SK-N-SH (cell line): ENCODE results near the gene TCIRG1. TPM values are rescaled to one million over a fixed set of nuclear protein-coding genes. Genes with fewer than 3 reads are reported as not detected.

Source experiments
- CTCF ChIA-PET: fragments of 300-600, 350-600 bp; formaldehyde crosslinking; extraction: SDS; loops from one replicate; lab custom pipeline; 2021; lab: Yijun Ruan, JAX
- POLR2A ChIA-PET: fragments of 350-600 bp; sonication (Branson Sonifier 250); formaldehyde crosslinking; extraction: SDS; loops from one replicate; lab custom pipeline; 2020; ENCODE audit warnings: antibody characterized with exemption, inconsistent platforms; lab: Yijun Ruan, JAX
- DNase-seq: peaks from one replicate; pipeline ENCODE4 v3.0.0; 2012
- H2AFZ ChIP-seq: fragments of 200-600 bp; sonication (generic); 2 replicates; pipeline ENCODE4 v1.8.1; 2016; ENCODE audit warnings: antibody characterized with exemption, mild to moderate bottlenecking, low read depth
- H3F3A ChIP-seq: fragments of 200-600 bp; sonication (generic); replicated peaks from 2 replicates; pipeline ENCODE3; 2016; ENCODE audit warnings: antibody characterized with exemption, mild to moderate bottlenecking; ENCODE audit not compliant: insufficient read depth
- H3K27ac ChIP-seq, 2 experiments: fragments of 200-500 bp in 1 of 2; fragments of 200-600 bp in 1 of 2; sonication (Bioruptor generic) in 1 of 2; sonication (generic), shearing (Covaris generic) in 1 of 2; 2 replicates each; pipeline versions ENCODE4 v1.5.1 to v1.6.1; 2014 to 2016; ENCODE audit warnings: low read depth in 2 of 2, inconsistent platforms in 1 of 2, low read length in 1 of 2, mild to moderate bottlenecking in 1 of 2, mixed read lengths in 1 of 2
- H3K27me3 ChIP-seq: fragments of 200-600 bp; sonication (generic), shearing (Covaris generic); 2 replicates; pipeline ENCODE4 v1.6.1; 2016; ENCODE audit warnings: mixed run types; ENCODE audit not compliant: insufficient read depth
- H3K36me3 ChIP-seq, 2 experiments: fragments of 200-500 bp in 1 of 2; fragments of 200-600 bp in 1 of 2; sonication (Bioruptor generic) in 1 of 2; sonication (generic) in 1 of 2; replicated peaks in 1 of 2; 2 replicates each; pipeline versions ENCODE3 to v1.5.1; 2014 to 2016; ENCODE audit warnings: low read length in 1 of 2, mild to moderate bottlenecking in 1 of 2; ENCODE audit not compliant: insufficient read depth in 2 of 2, control insufficient read depth in 1 of 2
- H3K4me1 ChIP-seq, 2 experiments: fragments of 200-500 bp in 1 of 2; fragments of 200-600 bp in 1 of 2; sonication (Bioruptor generic) in 1 of 2; sonication (generic), shearing (Covaris generic) in 1 of 2; 2 replicates each; pipeline versions ENCODE4 v1.5.1 to v1.6.1; 2014 to 2016; ENCODE audit warnings: low read depth in 1 of 2, low read length in 1 of 2, mixed run types in 1 of 2; ENCODE audit not compliant: insufficient read depth in 2 of 2, control insufficient read depth in 1 of 2
- H3K4me2 ChIP-seq: fragments of 200-600 bp; sonication (generic), shearing (Covaris generic); 2 replicates; pipeline ENCODE4 v1.6.1; 2017; ENCODE audit warnings: mixed run types
- H3K4me3 ChIP-seq, 2 experiments: fragments of 200-500 bp in 1 of 2; fragments of 200-600 bp in 1 of 2; sonication (Bioruptor generic) in 1 of 2; sonication (generic), shearing (Covaris generic) in 1 of 2; 2 replicates each; pipeline versions ENCODE4 v1.5.1 to v1.8.1; 2014 to 2016; ENCODE audit warnings: low read depth in 2 of 2, inconsistent platforms in 1 of 2, low read length in 1 of 2, mild to moderate bottlenecking in 1 of 2, mixed read lengths in 1 of 2, moderate library complexity in 1 of 2
- H3K79me2 ChIP-seq: fragments of 200-600 bp; sonication (generic); 2 replicates; pipeline ENCODE4 v1.8.1; 2017; ENCODE audit warnings: mild to moderate bottlenecking; ENCODE audit not compliant: insufficient read depth
- H3K9ac ChIP-seq: fragments of 200-600 bp; sonication (generic); 2 replicates; pipeline ENCODE4 v1.6.1; 2017; ENCODE audit warnings: mixed run types
- H3K9me2 ChIP-seq: fragments of 200-600 bp; sonication (generic); 2 replicates; pipeline ENCODE4 v1.6.1; 2017; ENCODE audit warnings: mixed run types
- H3K9me3 ChIP-seq: fragments of 200-600 bp; sonication (generic); 2 replicates; pipeline ENCODE4 v1.6.1; 2017; ENCODE audit warnings: mixed run types, mild to moderate bottlenecking, moderate library complexity
- H4K20me1 ChIP-seq: fragments of 200-600 bp; sonication (generic); 2 replicates; pipeline ENCODE4 v1.6.1; 2017; ENCODE audit warnings: mild to moderate bottlenecking, mixed run types; ENCODE audit not compliant: insufficient read depth
- FOSL2 ChIP-seq: IDR thresholded peaks from 2 replicates; pipeline ENCODE4 v1.4.0; 2012; ENCODE audit warnings: low read depth, mild to moderate bottlenecking, moderate library complexity, borderline replicate concordance
- JUND ChIP-seq: IDR thresholded peaks from 2 replicates; pipeline ENCODE4 v1.4.0; 2012
- MXI1 ChIP-seq: IDR thresholded peaks from 2 replicates; pipeline ENCODE4 v1.6.1; 2012; ENCODE audit warnings: mild to moderate bottlenecking, low read depth, low read length, improper control_type of control experiment
- TCF12 ChIP-seq: IDR thresholded peaks from 2 replicates; pipeline ENCODE4 v1.4.0; 2012
- WGBS: methylation state at CpG from one replicate; pipeline ENCODE4 v1.1.6; 2017; ENCODE audit warnings: low lambda C conversion rate; 5-methylcytosine and 5-hydroxymethylcytosine counted together
- polyA plus RNA-seq, 3 experiments: library from polyadenylated mRNA; depleted of rRNA; stranded (reverse); fragments of >200 nt; gene quantifications; 2 replicates each; pipeline ENCODE4 v1.2.3, GENCODE V29; 2012
- TF ChIP-seq, protein P1 (sequence below): fragments of 200-600 bp; sonication (generic); IDR thresholded peaks from 2 replicates; pipeline ENCODE4 v1.6.1; 2017; ENCODE audit warnings: antibody characterized with exemption, mild to moderate bottlenecking, moderate library complexity
- TF ChIP-seq, protein P2 (sequence below): IDR thresholded peaks from 2 replicates; pipeline ENCODE4; 2012
- TF ChIP-seq, protein P3 (sequence below): IDR thresholded peaks from 2 replicates; pipeline ENCODE4 v1.4.0; 2012; ENCODE audit warnings: low read depth

Gene TCIRG1
- polyA plus RNA-seq, 1 of the 3 experiments (the other 2 are of a cell fraction) = 0.58 TPM

DNA sequence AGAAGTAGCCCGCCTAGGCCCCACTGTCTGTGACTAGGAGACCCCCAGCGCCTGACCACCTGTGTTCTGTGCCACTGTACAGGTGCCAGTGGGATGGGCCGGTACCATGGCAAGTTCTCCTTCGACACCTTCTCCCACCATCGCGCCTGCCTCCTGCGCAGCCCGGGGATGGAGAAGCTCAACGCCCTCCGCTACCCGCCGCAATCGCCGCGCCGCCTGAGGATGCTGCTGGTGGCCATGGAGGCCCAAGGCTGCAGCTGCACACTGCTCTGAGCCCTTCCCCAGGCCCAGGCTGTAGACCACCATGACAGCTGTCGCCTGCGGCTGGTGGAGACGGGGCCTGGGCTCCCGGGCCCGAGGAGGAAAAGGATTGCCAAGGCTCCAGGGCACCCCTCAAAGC is 11.2 kb upstream of the TCIRG1 start:
- POLR2A ChIA-PET = no interaction called here
- CTCF ChIA-PET = no interaction called here

DNA sequence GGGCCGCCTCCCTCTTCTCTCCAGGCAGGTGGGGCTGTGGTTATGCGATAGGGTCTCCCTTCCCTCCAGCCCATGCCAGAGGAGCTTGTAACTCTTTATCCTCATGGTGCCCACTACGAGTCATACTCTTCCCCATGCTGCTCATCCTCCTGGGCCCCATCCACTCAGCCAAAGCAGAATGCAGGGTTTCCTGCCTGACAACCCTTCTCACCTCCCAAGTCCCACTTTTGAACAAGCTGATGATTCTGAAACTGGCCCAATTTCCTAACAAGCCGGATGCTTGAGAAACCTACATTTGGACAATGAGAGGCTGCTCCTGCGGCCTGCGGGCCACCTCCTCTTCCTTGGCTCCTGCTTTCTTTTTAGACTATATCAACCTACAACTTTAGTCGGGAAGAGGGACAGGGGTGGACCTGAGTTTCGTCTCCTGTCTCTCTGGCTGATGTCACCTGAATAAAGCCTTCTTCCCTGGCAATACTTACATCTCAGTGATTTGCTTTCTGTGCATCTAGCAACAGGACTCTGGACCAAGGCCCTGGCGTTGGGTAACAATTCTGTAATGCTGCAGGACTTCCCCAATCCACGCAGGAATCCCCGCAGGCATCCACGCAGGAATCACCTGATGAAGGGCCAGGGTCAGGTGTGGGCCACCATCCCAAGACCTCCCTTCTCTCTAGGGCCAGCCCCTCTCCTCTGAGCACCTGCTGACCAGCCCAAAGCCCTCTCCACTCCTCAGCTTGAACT is 9.9 kb upstream of the TCIRG1 start:
- POLR2A ChIA-PET = no interaction called here
- H3K27ac ChIP-seq = peak overlapping the region in 1 of 2 experiments; percentile 99; a peak in 2 of 4 replicates
- WGBS = 80% methylated on average over 10 of the region's 12 CpGs

More for the DNA sequence above, 11.2 kb upstream of the TCIRG1 start:
- Histone ChIP-seq H3K4me3 (no peak overlapping the region), H3F3A (peaks cover 27% of the 10 kb centered on the region), H3K9ac (peak overlapping the region; percentile 62), H3K4me2 (peak overlapping the region; percentile 45), H3K79me2 (peaks cover 37% of the 10 kb centered on the region), H3K9me3 (no peaks in the 10 kb centered on the region), H3K36me3 (peaks cover 0 to 2% of the 10 kb centered on the region in 2 experiments), H2AFZ (no peak overlapping the region), H3K27me3 (no peaks in the 10 kb centered on the region), H3K27ac (peak overlapping the region in 1 of 2 experiments; percentile 99; a peak in 2 of 4 replicates), H3K9me2 (no peaks in the 10 kb centered on the region), H4K20me1 (no peaks in the 10 kb centered on the region), H3K4me1 (peaks cover 30 to 36% of the 10 kb centered on the region in 2 experiments; a peak in 3 of 4 replicates)
- no peak for DNase-seq
- WGBS = 75% methylated on average over 19 of the region's 21 CpGs
- TF ChIP-seq FOSL2 = no peak
- TF ChIP-seq MXI1 = no peak
- TF ChIP-seq, protein P1, sequence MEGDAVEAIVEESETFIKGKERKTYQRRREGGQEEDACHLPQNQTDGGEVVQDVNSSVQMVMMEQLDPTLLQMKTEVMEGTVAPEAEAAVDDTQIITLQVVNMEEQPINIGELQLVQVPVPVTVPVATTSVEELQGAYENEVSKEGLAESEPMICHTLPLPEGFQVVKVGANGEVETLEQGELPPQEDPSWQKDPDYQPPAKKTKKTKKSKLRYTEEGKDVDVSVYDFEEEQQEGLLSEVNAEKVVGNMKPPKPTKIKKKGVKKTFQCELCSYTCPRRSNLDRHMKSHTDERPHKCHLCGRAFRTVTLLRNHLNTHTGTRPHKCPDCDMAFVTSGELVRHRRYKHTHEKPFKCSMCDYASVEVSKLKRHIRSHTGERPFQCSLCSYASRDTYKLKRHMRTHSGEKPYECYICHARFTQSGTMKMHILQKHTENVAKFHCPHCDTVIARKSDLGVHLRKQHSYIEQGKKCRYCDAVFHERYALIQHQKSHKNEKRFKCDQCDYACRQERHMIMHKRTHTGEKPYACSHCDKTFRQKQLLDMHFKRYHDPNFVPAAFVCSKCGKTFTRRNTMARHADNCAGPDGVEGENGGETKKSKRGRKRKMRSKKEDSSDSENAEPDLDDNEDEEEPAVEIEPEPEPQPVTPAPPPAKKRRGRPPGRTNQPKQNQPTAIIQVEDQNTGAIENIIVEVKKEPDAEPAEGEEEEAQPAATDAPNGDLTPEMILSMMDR = no peak
- no peak for TF ChIP-seq JUND

More for the DNA sequence above, 9.9 kb upstream of the TCIRG1 start:
- Histone ChIP-seq H3K9me2 (no peaks in the 10 kb centered on the region), H3K9ac (peak overlapping the region; percentile 69), H3F3A (peaks cover 24% of the 10 kb centered on the region), H3K36me3 (peaks cover 5 to 10% of the 10 kb centered on the region in 2 experiments), H2AFZ (no peak overlapping the region), H3K9me3 (no peaks in the 10 kb centered on the region), H3K4me1 (peaks cover 30 to 36% of the 10 kb centered on the region in 2 experiments; a peak in 3 of 4 replicates), H3K4me3 (peak overlapping the region; percentile 77 to 81), H3K27me3 (no peaks in the 10 kb centered on the region), H4K20me1 (no peaks in the 10 kb centered on the region), H3K4me2 (peak overlapping the region; percentile 79), H3K79me2 (peaks cover 38% of the 10 kb centered on the region)
- TF ChIP-seq, protein P2, sequence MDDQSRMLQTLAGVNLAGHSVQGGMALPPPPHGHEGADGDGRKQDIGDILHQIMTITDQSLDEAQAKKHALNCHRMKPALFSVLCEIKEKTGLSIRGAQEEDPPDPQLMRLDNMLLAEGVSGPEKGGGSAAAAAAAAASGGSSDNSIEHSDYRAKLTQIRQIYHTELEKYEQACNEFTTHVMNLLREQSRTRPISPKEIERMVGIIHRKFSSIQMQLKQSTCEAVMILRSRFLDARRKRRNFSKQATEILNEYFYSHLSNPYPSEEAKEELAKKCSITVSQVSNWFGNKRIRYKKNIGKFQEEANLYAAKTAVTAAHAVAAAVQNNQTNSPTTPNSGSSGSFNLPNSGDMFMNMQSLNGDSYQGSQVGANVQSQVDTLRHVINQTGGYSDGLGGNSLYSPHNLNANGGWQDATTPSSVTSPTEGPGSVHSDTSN = no peak
- TF ChIP-seq JUND (peak; percentile 30; the same call in 1 of the 2 replicates), TCF12 (peak; percentile 25; the same call in 1 of the 2 replicates), FOSL2 (peak; percentile 36; the same call in 1 of the 2 replicates)
- TF ChIP-seq, protein P1 = no peak
- TF ChIP-seq, protein P3, sequence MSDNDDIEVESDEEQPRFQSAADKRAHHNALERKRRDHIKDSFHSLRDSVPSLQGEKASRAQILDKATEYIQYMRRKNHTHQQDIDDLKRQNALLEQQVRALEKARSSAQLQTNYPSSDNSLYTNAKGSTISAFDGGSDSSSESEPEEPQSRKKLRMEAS = 0 out of 2 replicates have a peak, but pooled peaks have one; percentile 29
- CTCF ChIA-PET = interaction anchor here (1.0 to 1.1 kb wide), 2 partner anchors 64 to 68 kb away, joined by 3 read pairs; no protein-coding TSS in a partner anchor
- no peak for DNase-seq
